T-cell (primary cell): ENCODE data around the gene TXNDC9. TPM values are rescaled to one million over a fixed set of nuclear protein-coding genes. Genes with fewer than 3 reads are reported as not detected.
"Not testable (repeated sequence)": the region's sequence is repeated elsewhere in the genome, so short reads cannot be mapped to it uniquely, and the experiment has no call there.

Experiments
- ATAC-seq, 4 experiments: fragments of 200-7000 bp in 3 of 4; fragments of 150-1000 bp in 1 of 4; cut with Tn5 transposase; replicated peaks in 1 of 4; 1 replicate in 3 of 4; 2 replicates in 1 of 4; pipeline ENCODE4 v1.10.0; 2021; ENCODE audit warnings: moderate library complexity in 3 of 4, mild to moderate bottlenecking in 2 of 4, moderate number of reproducible peaks in 1 of 4
- CTCF ChIA-PET, 2 donors: fragments of 300-600 bp; sonication (Branson Sonifier 250); formaldehyde crosslinking; loops; one replicate each; lab custom pipeline; 2022; ENCODE audit warnings: antibody characterized with exemption in 2 of 2; lab: Charles Lee
- POLR2A ChIA-PET, 2 donors: fragments of 300-600 bp; sonication (Branson Sonifier 250); formaldehyde crosslinking; loops; one replicate each; lab custom pipeline; 2022; ENCODE audit warnings: antibody characterized with exemption in 2 of 2; lab: Charles Lee
- DNase-seq, 35 experiments: peaks; one replicate each; pipeline versions ENCODE4 v3.0.0 to v3.0.0-alpha.2; 2013 to 2023
- H3K27ac ChIP-seq: one replicate; pipeline ENCODE4 v1.5.1; 2013; ENCODE audit warnings: low read length
- H3K27me3 ChIP-seq, 2 experiments: replicated peaks in 1 of 2; 1 replicate in 1 of 2; 2 replicates in 1 of 2; pipeline versions ENCODE4 v1.6.1 to v1.7.0; 2013; ENCODE audit warnings: low read length in 1 of 2, mixed read lengths in 1 of 2; ENCODE audit not compliant: control insufficient read depth in 2 of 2, insufficient read depth in 2 of 2; ENCODE audit errors: extremely low read depth in 1 of 2
- H3K36me3 ChIP-seq, 2 donors: 1 replicate in 1 of 2; 2 replicates in 1 of 2; pipeline versions ENCODE4 v1.6.1 to v1.7.0; 2013; ENCODE audit warnings: low read length in 1 of 2; ENCODE audit not compliant: control insufficient read depth in 2 of 2, insufficient read depth in 1 of 2; ENCODE audit errors: extremely low read depth in 1 of 2
- H3K4me1 ChIP-seq, 2 experiments: 1 replicate in 1 of 2; 2 replicates in 1 of 2; pipeline versions ENCODE4 v1.6.1 to v1.7.0; 2013; ENCODE audit warnings: low read length in 2 of 2, mixed read lengths in 1 of 2; ENCODE audit not compliant: insufficient read depth in 2 of 2, control insufficient read depth in 1 of 2; ENCODE audit errors: extremely low read depth in 1 of 2
- H3K4me3 ChIP-seq, 2 donors: 1 replicate in 1 of 2; 2 replicates in 1 of 2; pipeline versions ENCODE4 v1.5.1 to v1.7.0; 2013; ENCODE audit warnings: mild to moderate bottlenecking in 2 of 2, low read length in 1 of 2, moderate library complexity in 1 of 2; ENCODE audit not compliant: control insufficient read depth in 1 of 2; ENCODE audit errors: extremely low read depth in 1 of 2
- H3K9me3 ChIP-seq: 2 replicates; pipeline ENCODE4 v1.7.0; 2013
- H3K27ac Mint-ChIP-seq, 2 donors: one replicate each; pipeline ENCODE4 v1.8.0; 2020 to 2021; ENCODE audit warnings: mild to moderate bottlenecking in 2 of 2, mixed read lengths in 2 of 2
- H3K27me3 Mint-ChIP-seq, 2 donors: one replicate each; pipeline ENCODE4 v1.8.0; 2021 to 2022; ENCODE audit warnings: mixed read lengths in 2 of 2
- H3K36me3 Mint-ChIP-seq: one replicate; pipeline ENCODE4 v1.8.0; 2021; ENCODE audit warnings: mixed read lengths
- H3K4me1 Mint-ChIP-seq, 3 donors: one replicate each; pipeline ENCODE4 v1.8.0; 2020 to 2022; ENCODE audit warnings: mixed read lengths in 3 of 3, mild to moderate bottlenecking in 1 of 3
- H3K4me3 Mint-ChIP-seq, 3 donors: one replicate each; pipeline ENCODE4 v1.8.0; 2020 to 2022; ENCODE audit warnings: mild to moderate bottlenecking in 3 of 3, mixed read lengths in 3 of 3, moderate library complexity in 3 of 3
- H3K9me3 Mint-ChIP-seq, 3 donors: one replicate each; pipeline ENCODE4 v1.8.0; 2020 to 2022; ENCODE audit warnings: mixed read lengths in 3 of 3
- WGBS: methylation state at CpG from one replicate; pipeline ENCODE4 v1.1.5; 2013; ENCODE audit warnings: missing lambda C conversion rate; ENCODE audit not compliant: insufficient coverage; 5-methylcytosine and 5-hydroxymethylcytosine counted together
- total RNA-seq, 35 experiments: library from RNA in 6 of 35; stranded (reverse) in 6 of 35; fragments of 120-200 nt in 1 of 35; gene quantifications; one replicate each; pipeline versions ENCODE4 v1.2.1 to v1.2.4 and lab custom pipeline; 2013 to 2026

Gene TXNDC9
- total RNA-seq, 5 donors from 2014 or later (not counting 1 experiment from before 2014, with no cell fraction given): 12.3 to 26.2 (median 23.0) TPM

- H3K4me3 Mint-ChIP-seq: no peak overlapping the region
- WGBS: no CpG with 5 or more reads among the region's 8 CpGs
- ChIA-PET POLR2A (no interaction called here), CTCF (no interaction called here)
- H3K27ac ChIP-seq: no peak overlapping the region
- no peak overlapping the region for H3K4me3 ChIP-seq
- peak overlapping the region in 1 of 2 donors; percentile 39 for H3K27ac Mint-ChIP-seq
- H3K27me3 Mint-ChIP-seq: no peaks in the 10 kb centered on the region
- H3K9me3 Mint-ChIP-seq: no peaks in the 10 kb centered on the region
- H3K4me1 ChIP-seq: peaks cover 6 to 9% of the 10 kb centered on the region in 2 experiments
- H3K9me3 ChIP-seq: no peaks in the 10 kb centered on the region
- no peaks in the 10 kb centered on the region for H3K36me3 Mint-ChIP-seq
- H3K4me1 Mint-ChIP-seq: peaks cover 46 to 50% (median 50%) of the 10 kb centered on the region in 3 donors
- no peak for ATAC-seq
- no peaks in the 10 kb centered on the region for H3K36me3 ChIP-seq
- no peak for DNase-seq
- H3K27me3 ChIP-seq: no peaks in the 10 kb centered on the region
Measured at GRCh38 chr2:99340669-99341236, 4.6 kb upstream of the TXNDC9 start.

DNA sequence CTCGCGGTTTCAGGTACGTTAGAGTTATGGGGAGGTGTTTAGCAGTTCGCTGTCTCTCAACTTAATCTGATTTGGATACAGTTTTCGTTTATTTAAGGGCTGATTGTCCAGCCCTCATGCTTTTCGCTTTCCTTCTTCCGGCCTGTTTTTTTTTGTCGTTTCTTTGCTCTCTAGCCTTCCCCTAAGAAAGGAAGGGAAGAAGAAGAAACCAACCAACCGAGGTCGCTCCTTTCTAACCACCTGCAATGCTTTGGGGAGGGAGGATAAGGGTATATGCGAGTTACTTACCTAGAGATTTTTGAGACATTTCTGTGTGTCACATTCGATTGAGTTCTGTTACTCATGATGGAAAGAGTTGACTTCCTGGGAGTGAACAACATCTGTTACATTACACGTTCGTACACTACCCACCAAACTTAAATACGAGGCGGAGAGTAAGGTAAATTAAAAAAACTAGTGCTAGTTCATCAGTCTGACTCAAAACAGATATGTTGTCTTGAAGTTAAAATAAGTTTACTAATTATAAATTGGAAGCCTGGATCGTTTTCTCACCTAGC, 2.0 kb upstream of the TXNDC9 start:
- CTCF ChIA-PET: no interaction called here
- Mint-ChIP-seq H3K9me3 (no peaks in the 10 kb centered on the region), H3K27me3 (no peaks in the 10 kb centered on the region), H3K4me3 (no peak overlapping the region), H3K27ac (no peak overlapping the region), H3K36me3 (no peaks in the 10 kb centered on the region), H3K4me1 (peaks cover 42 to 49% (median 45%) of the 10 kb centered on the region in 3 donors)
- no peaks in the 10 kb centered on the region for H3K36me3 ChIP-seq
- no peak for ATAC-seq
- peak overlapping the region; percentile 83 to 99 for H3K4me3 ChIP-seq
- no peaks in the 10 kb centered on the region for H3K27me3 ChIP-seq
- POLR2A ChIA-PET: no interaction called here
- H3K27ac ChIP-seq: peak overlapping the region; percentile 59
- peaks cover 17 to 19% of the 10 kb centered on the region in 2 experiments for H3K4me1 ChIP-seq
- 3% methylated on average over 5 of the region's 17 CpGs for WGBS
- DNase-seq: peak in 2 of 35 experiments; percentile 3 to 34
- H3K9me3 ChIP-seq: no peaks in the 10 kb centered on the region

DNA sequence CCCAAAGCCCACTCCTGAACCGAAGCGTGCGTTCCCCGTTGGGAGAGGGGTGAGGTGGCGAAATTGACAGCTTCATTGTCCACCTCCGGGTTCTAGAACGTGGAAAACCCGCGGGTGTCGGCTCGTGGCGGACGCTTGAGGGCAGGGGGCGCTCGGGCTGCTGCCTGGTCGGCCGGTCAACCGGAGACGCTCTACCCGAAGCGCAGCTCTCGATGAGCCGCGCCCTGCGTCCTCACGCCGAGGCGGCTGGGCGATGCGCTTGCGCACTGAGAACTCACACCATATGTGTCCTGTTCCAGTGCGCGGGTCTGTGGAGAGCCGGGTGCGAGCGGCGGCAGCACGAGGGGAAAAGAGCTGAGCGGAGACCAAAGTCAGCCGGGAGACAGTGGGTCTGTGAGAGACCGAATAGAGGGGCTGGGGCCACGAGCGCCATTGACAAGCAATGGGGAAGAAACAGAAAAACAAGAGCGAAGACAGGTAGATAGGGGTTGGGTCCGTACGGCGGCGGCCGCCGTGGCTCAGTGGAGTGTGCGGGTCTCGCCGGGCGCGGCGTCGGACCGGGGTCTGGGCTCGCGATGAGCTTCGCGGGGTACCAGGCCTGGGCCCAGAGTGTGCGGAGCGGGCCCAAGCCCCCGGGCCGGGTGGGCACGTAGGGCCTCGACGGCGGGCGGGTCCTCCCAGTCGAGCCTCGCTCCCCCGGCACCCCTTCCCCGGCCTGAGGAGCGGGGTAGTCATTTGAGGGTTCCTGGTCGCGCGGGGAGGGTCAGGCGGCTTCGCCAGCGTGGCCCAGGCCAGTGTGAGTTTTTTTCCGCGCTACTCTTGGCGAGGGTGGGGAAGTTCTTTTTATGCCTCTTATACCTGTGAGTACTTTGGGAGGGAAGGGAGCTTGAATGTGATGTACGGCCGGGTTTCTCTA, 1.2 kb upstream of the TXNDC9 start, which contains the start of gene EIF5B:
Gene EIF5B, plus strand, starts transcription at position 277 of the 916 bp plus-strand sequence. Its CDS starts 166 bp downstream, at position 443.
- POLR2A ChIA-PET: interaction anchor here in 1 of 2 donors (0.6 kb wide), 2 partner anchors 28 to 146 kb away, joined by 3 read pairs; no protein-coding TSS in a partner anchor
- Histone ChIP-seq H3K27ac (peak within 1 kb of the TSS; percentile 70), H3K4me1 (peaks cover 17 to 19% of the 10 kb centered on the region in 2 experiments), H3K27me3 (no peaks in the 10 kb centered on the region), H3K9me3 (no peaks in the 10 kb centered on the region), H3K36me3 (peaks cover 0 to 7% of the 10 kb centered on the region in 2 donors), H3K4me3 (peak within 1 kb of the TSS; percentile 83 to 99)
- H3K27me3 Mint-ChIP-seq: no peaks in the 10 kb centered on the region
- WGBS: 0% methylated on average over 77 of the region's 87 CpGs
- H3K4me3 Mint-ChIP-seq: no peak within 1 kb of the TSS
- DNase-seq (peak; percentile 81 to 95 (median 86)), ATAC-seq (peak; percentile 71 to 81 (median 79))
- H3K27ac Mint-ChIP-seq: no peak within 1 kb of the TSS
- H3K4me1 Mint-ChIP-seq: peaks cover 44 to 49% (median 45%) of the 10 kb centered on the region in 3 donors
- H3K9me3 Mint-ChIP-seq: no peaks in the 10 kb centered on the region
- H3K36me3 Mint-ChIP-seq: peaks cover 7% of the 10 kb centered on the region
- CTCF ChIA-PET: interaction anchor here in 1 of 2 donors (0.7 to 2.2 kb wide), 3 partner anchors 157 to 616 kb away, joined by 3 to 10 read pairs (median 4); partner anchors contain the start of genes C2orf15, MITD1 and MRPL30

- DNase-seq (peak in 1 of 35 experiments; percentile 3), ATAC-seq (peak; percentile 1 to 6 (median 3))
- no peak overlapping the region for H3K4me3 Mint-ChIP-seq
- no peak overlapping the region for H3K27ac Mint-ChIP-seq
- H3K27me3 ChIP-seq: no peaks in the 10 kb centered on the region
- no peaks in the 10 kb centered on the region for H3K9me3 ChIP-seq
- H3K4me3 ChIP-seq: peak overlapping the region; percentile 83 to 99
- no peaks in the 10 kb centered on the region for H3K9me3 Mint-ChIP-seq
- ChIA-PET POLR2A (interaction anchor here in 1 of 2 donors (0.6 kb wide), 1 partner anchor 146 kb away, joined by 3 read pairs; no protein-coding TSS in a partner anchor), CTCF (interaction anchor here in 1 of 2 donors (0.8 to 2.2 kb wide), 2 partner anchors 156 to 616 kb away, joined by 3 to 10 read pairs; partner anchors contain the start of genes MITD1 and MRPL30)
- H3K4me1 ChIP-seq: peaks cover 17 to 19% of the 10 kb centered on the region in 2 experiments
- H3K36me3 Mint-ChIP-seq: peaks cover 12% of the 10 kb centered on the region
- H3K27ac ChIP-seq: peak overlapping the region; percentile 70
- peaks cover 41 to 46% (median 45%) of the 10 kb centered on the region in 3 donors for H3K4me1 Mint-ChIP-seq
- WGBS: 0% methylated on average over 2 of the region's 8 CpGs
- peaks cover 0 to 13% of the 10 kb centered on the region in 2 donors for H3K36me3 ChIP-seq
- no peaks in the 10 kb centered on the region for H3K27me3 Mint-ChIP-seq
Measured at GRCh38 chr2:99336804-99337112, 625 bp upstream of the TXNDC9 start.

- Mint-ChIP-seq H3K4me3 (no peak overlapping the region), H3K27me3 (no peaks in the 10 kb centered on the region), H3K4me1 (peaks cover 2 to 11% (median 7%) of the 10 kb centered on the region in 3 donors), H3K27ac (no peak overlapping the region), H3K9me3 (no peaks in the 10 kb centered on the region), H3K36me3 (peaks cover 46% of the 10 kb centered on the region)
- ChIA-PET POLR2A (no interaction called here), CTCF (no interaction called here)
- ATAC-seq (no peak), DNase-seq (no peak)
- no peaks in the 10 kb centered on the region for H3K27me3 ChIP-seq
- H3K36me3 ChIP-seq: peaks cover 5 to 82% of the 10 kb centered on the region in 2 donors
- 95% methylated on average over 4 of the region's 5 CpGs for WGBS
- no peak overlapping the region for H3K4me3 ChIP-seq
- no peaks in the 10 kb centered on the region for H3K9me3 ChIP-seq
- no peak overlapping the region for H3K27ac ChIP-seq
- no peaks in the 10 kb centered on the region for H3K4me1 ChIP-seq
Measured at GRCh38 chr2:99325384-99325783, 10.7 kb downstream of the TXNDC9 start.

- POLR2A ChIA-PET, CTCF ChIA-PET, H3K4me3 ChIP-seq, H3K27ac ChIP-seq, H3K9me3 ChIP-seq, H3K27ac Mint-ChIP-seq, H3K27me3 ChIP-seq, H3K4me1 ChIP-seq, H3K4me3 Mint-ChIP-seq, ATAC-seq, H3K4me1 Mint-ChIP-seq, H3K9me3 Mint-ChIP-seq, H3K27me3 Mint-ChIP-seq, DNase-seq: not testable (repeated sequence)
- peaks cover 49% of the 10 kb centered on the region for H3K36me3 Mint-ChIP-seq
- peaks cover 11 to 49% of the 10 kb centered on the region in 2 donors for H3K36me3 ChIP-seq
- WGBS: 100% methylated on average over 7 of the region's 7 CpGs
Measured at GRCh38 chr2:99317873-99318200, 18.3 kb downstream of the TXNDC9 start.
